ENCODE results near the gene ROM1.

ROM1 gene

DNA sequence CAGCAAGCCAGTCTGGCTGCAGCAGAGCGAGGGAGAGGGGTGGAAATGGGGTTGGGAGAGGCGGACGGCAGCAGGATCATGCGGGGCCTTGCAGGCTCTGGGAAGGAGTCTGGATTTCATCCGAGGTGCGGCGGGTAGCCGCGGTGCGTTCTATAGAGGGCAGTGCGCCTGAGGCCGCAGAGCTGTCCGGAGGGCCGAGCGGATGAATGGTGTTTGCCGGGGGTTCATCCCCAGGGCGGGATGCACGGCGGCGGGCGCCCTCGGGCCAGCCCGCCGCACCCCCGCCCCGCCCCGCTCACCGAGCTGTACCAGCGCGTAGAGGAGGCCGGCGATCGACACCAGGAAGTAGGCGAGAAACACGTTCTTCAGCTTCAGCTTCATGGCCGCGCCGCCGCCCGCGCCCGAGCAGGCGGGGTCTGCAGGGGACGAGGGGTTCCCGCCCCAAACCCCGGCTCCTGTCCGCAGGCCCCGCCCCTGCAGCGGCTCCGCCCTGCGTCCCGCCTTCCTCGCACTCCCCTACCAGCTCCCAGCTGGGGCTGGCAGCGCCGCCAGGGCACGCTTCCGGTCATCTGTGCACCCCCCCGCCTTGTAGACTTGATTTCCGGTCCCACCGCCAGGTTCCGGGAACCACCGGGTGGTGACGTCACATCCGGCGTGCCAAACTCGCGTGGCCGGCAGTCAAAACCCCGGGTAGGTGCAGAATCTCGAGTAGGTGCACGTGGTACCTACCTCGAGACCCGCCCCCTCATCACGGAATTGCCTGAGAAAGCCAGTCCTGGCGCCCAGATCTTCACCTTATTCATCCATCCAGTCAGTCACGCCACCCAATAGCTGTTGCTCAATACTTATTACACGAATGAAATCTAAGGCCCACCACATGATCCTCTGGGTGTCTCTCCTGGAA is 8.8 kb downstream of the ROM1 start, which contains the start of gene B3GAT3:
Gene B3GAT3, minus strand, starts transcription at position 420 of the 904 bp plus-strand sequence. Its CDS starts 39 bp downstream, at position 381.
- TF ChIP-seq, protein P1, sequence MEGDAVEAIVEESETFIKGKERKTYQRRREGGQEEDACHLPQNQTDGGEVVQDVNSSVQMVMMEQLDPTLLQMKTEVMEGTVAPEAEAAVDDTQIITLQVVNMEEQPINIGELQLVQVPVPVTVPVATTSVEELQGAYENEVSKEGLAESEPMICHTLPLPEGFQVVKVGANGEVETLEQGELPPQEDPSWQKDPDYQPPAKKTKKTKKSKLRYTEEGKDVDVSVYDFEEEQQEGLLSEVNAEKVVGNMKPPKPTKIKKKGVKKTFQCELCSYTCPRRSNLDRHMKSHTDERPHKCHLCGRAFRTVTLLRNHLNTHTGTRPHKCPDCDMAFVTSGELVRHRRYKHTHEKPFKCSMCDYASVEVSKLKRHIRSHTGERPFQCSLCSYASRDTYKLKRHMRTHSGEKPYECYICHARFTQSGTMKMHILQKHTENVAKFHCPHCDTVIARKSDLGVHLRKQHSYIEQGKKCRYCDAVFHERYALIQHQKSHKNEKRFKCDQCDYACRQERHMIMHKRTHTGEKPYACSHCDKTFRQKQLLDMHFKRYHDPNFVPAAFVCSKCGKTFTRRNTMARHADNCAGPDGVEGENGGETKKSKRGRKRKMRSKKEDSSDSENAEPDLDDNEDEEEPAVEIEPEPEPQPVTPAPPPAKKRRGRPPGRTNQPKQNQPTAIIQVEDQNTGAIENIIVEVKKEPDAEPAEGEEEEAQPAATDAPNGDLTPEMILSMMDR (conservative IDR thresholded peaks at IDR 0.05; ENCODE audit: low read length) = no peak
- peak; percentile 98 for DNase-seq (ENCODE audit: low read depth)
- H3K4me3 ChIP-seq (ENCODE audit: low read length) = peak within 1 kb of the TSS; percentile 89

DNA sequence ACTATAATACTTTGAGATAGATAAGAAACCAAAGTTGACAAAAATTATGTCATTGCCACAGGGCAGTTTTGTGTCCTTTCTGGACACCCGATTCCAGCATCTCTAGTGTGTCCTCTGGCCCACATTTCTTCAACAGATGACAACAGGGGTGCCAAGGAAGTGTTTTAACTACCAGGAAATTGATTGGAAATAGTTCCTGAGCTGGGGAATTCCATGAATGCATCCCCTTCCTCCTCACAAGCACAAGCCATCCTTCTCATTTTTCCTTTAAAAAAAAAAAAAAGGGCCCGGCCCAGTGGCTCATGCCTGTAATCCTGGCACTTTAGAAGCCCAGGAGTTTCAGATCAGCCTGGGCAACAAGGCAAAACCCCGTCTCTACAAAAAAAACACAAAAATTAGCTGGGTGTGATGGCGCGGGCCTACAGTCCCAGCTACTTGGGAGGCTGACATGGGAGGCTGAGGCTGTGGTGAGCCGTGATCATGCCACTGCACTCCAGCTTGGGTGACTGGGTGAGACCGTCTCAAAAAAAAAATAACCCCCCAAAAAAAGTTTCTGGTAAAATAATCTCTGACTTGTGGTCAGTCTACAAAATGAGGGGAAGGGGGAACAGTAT is 9.5 kb downstream of the ROM1 start:
- TF ChIP-seq, protein P1 (conservative IDR thresholded peaks at IDR 0.05; ENCODE audit: low read length) = no peak
- DNase-seq (ENCODE audit: low read depth) = no peak
- H3K4me3 ChIP-seq (ENCODE audit: low read length) = peak overlapping the region; percentile 48

DNA sequence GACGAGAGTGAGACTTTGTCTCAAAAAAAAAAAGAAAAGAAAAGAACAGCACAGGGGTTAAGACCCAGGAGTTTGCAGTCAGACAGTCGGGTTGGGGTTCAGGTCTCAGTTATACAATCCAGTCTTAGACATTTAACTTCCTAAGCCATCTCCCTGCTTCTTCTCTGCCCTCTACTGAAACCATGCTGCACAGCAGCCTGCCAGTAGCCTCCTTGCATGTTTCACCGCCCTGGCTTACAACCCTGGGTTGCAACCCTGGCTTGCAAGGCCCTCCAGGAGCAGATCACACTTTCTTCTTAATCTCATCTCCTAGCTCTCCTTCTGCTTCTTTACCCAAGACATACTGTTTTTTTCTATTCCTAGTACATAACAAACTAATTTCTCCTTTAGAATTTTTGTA is 14.7 kb downstream of the ROM1 start:
- no peak overlapping the region for H3K4me3 ChIP-seq (ENCODE audit: low read length)
- TF ChIP-seq, protein P1 (conservative IDR thresholded peaks at IDR 0.05; ENCODE audit: low read length) = no peak
- no peak for DNase-seq (ENCODE audit: low read depth)

DNA sequence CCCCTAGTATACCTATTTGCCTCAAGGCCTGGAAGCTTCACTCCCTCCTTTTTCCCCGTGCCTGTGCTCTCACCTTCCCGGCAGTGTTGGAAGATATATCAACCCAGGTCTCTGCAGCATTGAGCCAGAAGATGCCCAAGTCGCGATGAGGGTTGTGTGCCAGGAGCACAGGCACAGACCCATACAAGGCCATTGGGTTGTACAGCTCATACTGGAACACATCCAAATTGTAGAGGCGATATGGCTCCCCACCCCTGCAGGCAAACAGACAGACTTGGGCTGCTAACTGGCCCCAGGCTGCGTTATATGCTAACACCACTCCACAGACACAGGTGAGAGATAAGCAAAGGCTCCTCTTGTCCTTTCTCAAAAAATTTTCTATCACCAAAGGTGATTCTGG is 19.4 kb downstream of the ROM1 start:
- no peak overlapping the region for H3K4me3 ChIP-seq (ENCODE audit: low read length)
- no peak for DNase-seq (ENCODE audit: low read depth)
- TF ChIP-seq, protein P1 (conservative IDR thresholded peaks at IDR 0.05; ENCODE audit: low read length) = no peak

DNA sequence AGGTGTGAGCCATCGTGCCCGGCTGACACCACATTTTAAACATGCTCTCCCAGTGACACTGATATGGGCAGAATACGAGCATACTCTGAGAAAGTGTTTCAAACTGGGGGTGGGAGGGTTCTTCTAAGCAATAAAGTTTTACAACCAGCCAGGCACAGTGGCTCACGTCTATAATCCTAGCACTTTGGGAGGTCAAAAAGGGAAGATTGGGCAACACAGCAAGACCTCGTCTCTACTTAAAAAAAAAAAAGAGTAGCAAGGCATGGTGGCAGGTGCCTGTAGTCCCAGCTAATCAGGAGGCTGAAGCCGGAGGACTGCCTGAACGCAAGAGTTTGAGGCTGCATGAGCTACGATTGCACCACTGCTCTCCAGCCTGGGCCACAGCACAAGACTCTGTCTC is 31.2 kb downstream of the ROM1 start:
- no peak overlapping the region for H3K4me3 ChIP-seq (ENCODE audit: low read length)
- TF ChIP-seq, protein P1 (conservative IDR thresholded peaks at IDR 0.05; ENCODE audit: low read length) = no peak
- DNase-seq (ENCODE audit: low read depth) = no peak

DNA sequence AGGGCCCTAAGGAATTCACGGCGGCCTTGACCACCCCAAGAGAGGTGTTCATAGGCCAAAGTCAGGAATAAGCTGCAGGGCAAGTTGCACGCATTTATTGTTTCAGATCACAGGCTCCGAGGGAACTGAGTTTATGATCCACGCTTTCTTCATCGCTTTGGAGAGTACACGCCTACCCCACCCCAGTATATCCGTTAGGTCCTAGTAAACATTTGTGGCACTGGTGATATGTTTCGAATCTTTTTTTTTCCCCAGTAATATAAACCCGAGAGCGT is 32.6 kb downstream of the ROM1 start:
- peak overlapping the region; percentile 75 for H3K4me3 ChIP-seq (ENCODE audit: low read length)
- no peak for DNase-seq (ENCODE audit: low read depth)
- TF ChIP-seq, protein P1 (conservative IDR thresholded peaks at IDR 0.05; ENCODE audit: low read length) = no peak
